GM10266 (cell line): ENCODE results near the gene LRFN3.
A peak's percentile ranks its signal among the peaks of the same experiment; 100 is the strongest.
"Not testable (repeated sequence)": the region's sequence is repeated elsewhere in the genome, so short reads cannot be mapped to it uniquely, and the experiment has no call there.

Source experiments
- DNase-seq: peaks from one replicate; pipeline ENCODE4 v3.0.0; 2012; ENCODE audit errors: extremely low spot score
- CTCF ChIP-seq: IDR thresholded peaks from 2 replicates; pipeline ENCODE4 v1.5.1; 2012; ENCODE audit warnings: mild to moderate bottlenecking, low read depth; ENCODE audit not compliant: control insufficient read depth, insufficient read depth; ENCODE audit errors: missing control alignments

Gene LRFN3

GRCh38 chr19:35946203-35946602 is 10.0 kb downstream of the LRFN3 start:
- peak; percentile 16 for DNase-seq
- TF ChIP-seq CTCF: no peak

GRCh38 chr19:35949131-35949530 is 13.0 kb downstream of the LRFN3 start:
- no peak for DNase-seq
- no peak for TF ChIP-seq CTCF

- TF ChIP-seq CTCF: no peak
Observed at GRCh38 chr19:35955881-35956634, 19.9 kb downstream of the LRFN3 start.

GRCh38 chr19:35957411-35957810 is 21.2 kb downstream of the LRFN3 start:
- DNase-seq: not testable (repeated sequence)

More at GRCh38 chr19:35955881-35956634, 19.9 kb downstream of the LRFN3 start:
- DNase-seq: no peak

- no peak for TF ChIP-seq CTCF
- no peak for DNase-seq
Observed at GRCh38 chr19:35958660-35959039, 22.5 kb downstream of the LRFN3 start.

- peak; percentile 73 for DNase-seq
- peak; percentile 70 for TF ChIP-seq CTCF
Observed at GRCh38 chr19:35959040-35959967, 23.1 kb downstream of the LRFN3 start.

- TF ChIP-seq CTCF: no peak
- no peak for DNase-seq
Observed at GRCh38 chr19:35959968-35960320, 23.8 kb downstream of the LRFN3 start.
